Measurements from ENCODE around the gene PPP1R12B.
"Not testable (repeated sequence)": the region's sequence is repeated elsewhere in the genome, so short reads cannot be mapped to it uniquely, and the experiment has no call there.

Gene PPP1R12B

DNA sequence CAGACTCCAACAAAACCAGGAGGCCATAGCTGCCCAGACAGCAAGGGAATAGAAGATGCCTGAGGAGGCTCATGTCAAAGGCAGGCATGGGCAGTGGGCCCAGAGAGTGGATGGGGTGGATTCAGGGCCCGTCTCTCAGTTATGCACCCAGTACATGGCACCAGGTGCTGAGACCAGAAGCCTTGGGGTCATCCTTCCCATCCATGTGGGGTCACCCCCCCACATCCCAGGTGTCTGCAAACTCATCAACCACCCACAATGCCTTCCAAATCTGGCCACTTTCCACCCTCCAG is 266.7 kb downstream of the PPP1R12B start:
- not testable (repeated sequence) for DNase-seq (ENCODE audit: low spot score)

DNA sequence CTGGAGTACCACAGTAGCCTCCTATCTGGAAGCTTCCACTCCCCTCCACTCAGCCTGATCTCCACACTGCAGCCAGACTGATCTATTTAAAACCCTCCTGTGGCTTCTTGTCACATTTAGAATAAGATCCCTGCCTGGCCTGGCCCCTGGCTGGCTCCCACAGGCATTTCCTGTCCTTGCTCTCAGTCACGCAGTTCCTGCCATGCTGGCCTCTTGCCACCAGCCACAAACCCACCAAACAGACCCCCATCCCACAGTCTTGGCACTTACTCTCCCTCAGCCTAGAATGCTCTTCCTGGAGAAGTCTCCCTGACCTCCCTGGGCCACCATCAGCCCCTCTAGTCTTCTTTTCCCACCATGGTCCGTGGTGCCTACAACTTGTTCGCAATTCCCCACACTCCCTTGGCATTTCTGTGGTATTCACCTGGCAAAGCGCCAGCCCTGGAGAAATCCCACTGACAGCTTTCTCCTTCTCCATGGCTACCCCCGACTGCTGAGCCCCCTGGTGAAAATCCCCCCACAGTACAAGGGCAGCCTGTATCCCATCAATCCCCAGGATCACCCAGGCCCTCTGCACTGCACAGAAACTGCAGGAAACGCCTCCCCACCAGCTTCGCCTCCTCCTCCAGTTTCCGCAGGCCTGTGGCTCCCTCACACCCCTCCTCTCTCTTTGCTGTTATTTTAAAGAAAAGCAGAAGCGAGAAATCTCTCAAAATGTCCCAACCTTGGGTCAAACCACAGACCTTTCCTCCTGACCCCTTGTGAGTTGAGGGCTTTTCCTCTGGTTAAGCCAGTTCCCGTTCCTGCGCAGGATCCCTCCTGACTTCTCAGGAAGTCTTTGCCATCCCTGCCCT is 267.2 kb downstream of the PPP1R12B start:
- DNase-seq (ENCODE audit: low spot score) = no peak

- DNase-seq (ENCODE audit: low spot score) = no peak
Measured at GRCh38 chr1:202616355-202616915, 267.9 kb downstream of the PPP1R12B start.

- not testable (repeated sequence) for DNase-seq (ENCODE audit: low spot score)
Measured at GRCh38 chr1:202619012-202619411, 270.5 kb downstream of the PPP1R12B start.

- no peak for DNase-seq (ENCODE audit: low spot score)
Measured at GRCh38 chr1:202619505-202619904, 271.0 kb downstream of the PPP1R12B start.

- not testable (repeated sequence) for DNase-seq (ENCODE audit: low spot score)
Measured at GRCh38 chr1:202620036-202620435, 271.5 kb downstream of the PPP1R12B start.

GRCh38 chr1:202621446-202621845 is 272.9 kb downstream of the PPP1R12B start:
- DNase-seq (ENCODE audit: low spot score) = no peak

DNA sequence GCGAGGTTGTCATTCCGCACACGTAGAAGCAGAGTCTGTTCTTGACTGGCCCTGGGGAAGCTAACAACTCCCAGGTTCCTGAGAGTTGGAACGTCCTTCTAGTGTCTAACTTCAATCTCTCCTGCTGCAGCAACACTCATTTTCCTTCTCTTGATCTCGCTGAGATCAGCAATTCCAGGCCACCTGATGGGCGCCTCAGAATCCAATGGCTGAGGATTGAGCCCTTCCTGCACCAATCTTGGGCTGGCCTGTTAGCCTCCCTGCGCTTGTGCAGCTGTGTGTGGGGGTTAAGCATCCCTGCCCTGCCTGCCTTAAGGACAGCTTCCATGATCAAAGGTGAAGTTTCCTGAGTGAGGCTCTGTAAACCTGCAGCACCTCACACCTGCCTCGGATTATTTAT is 273.9 kb downstream of the PPP1R12B start:
- no peak for DNase-seq (ENCODE audit: low spot score)

GRCh38 chr1:202623075-202623474 is 274.6 kb downstream of the PPP1R12B start:
- no peak for DNase-seq (ENCODE audit: low spot score)

GRCh38 chr1:202623476-202623875 is 275.0 kb downstream of the PPP1R12B start:
- DNase-seq (ENCODE audit: low spot score) = not testable (repeated sequence)

DNA sequence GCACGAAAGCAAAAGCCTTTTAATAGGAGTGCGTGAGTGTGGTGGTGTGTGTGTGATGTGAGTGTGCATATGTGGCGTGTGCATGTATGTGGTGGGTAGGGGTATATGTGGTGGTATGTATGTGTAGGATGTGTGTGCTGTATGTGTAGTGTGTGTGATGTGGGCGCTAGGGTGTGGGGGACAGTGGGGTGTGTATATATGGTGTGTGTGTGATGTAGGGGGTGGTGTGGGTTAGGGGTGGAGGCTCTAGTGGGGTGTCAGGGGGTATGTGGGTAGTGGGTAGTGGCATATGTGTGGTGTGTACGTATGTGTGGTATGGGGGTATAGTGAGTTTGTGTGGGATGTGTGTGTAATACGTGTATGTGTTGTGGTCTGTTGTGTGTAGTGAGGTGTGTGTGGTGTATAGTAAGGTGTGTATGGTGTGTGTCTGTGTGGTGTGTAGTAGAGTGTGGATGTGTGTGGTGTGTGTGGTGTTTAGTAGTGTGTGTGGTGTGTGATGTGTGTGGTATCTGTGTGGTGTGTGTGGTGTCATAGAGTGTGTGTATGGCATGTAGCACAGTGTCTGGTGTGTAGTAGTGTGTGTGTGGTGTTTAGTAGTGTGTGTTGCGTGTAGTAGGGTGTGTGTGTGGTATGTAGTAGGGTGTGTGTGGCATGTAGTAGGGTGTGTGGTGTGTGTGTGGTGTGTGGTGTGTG is 275.7 kb downstream of the PPP1R12B start:
- no peak for DNase-seq (ENCODE audit: low spot score)

GRCh38 chr1:202624781-202625108 is 276.2 kb downstream of the PPP1R12B start:
- DNase-seq (ENCODE audit: low spot score) = no peak

- peak; percentile 39 for DNase-seq (ENCODE audit: low spot score)
Measured at GRCh38 chr1:202625416-202626360, 277.2 kb downstream of the PPP1R12B start.

- not testable (repeated sequence) for DNase-seq (ENCODE audit: low spot score)
Measured at GRCh38 chr1:202627036-202627435, 278.5 kb downstream of the PPP1R12B start.

DNA sequence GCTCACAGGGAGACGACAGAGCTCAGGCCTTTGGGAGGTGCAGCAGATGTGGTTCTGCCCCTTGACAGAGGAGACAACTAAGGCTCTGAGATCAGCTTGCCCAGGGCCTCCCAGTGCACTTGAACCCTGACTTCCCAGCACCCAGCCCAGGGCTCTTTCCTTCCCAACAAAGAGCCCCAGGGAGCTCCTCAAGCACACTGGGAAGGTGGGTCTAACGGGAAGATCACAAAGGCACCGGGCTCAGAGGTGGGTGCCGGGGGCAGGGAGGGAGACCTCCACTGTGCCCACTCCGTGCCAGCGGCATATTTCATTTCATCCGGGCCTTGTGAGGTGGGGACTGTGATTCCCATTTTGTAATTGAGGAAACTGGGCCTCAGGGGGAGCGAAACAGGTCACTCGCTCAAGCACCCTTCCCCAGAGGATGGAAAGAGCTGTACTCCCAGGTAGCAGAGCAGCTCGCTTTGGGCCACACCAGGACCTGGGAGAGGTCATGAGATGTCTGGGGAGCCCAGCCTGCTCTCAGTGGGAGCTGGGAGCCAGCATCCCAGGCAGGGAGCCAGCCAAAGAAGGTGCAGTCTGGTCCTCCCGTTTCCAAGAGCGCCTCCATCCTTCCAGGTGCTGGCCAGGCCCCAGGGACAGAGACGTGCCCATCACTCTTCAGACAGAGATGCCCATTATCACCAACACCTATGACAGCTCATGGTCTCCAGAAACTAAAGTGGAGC is 279.5 kb downstream of the PPP1R12B start:
- DNase-seq (ENCODE audit: low spot score) = no peak

- DNase-seq (ENCODE audit: low spot score) = no peak
Measured at GRCh38 chr1:202628646-202629215, 280.2 kb downstream of the PPP1R12B start.

DNA sequence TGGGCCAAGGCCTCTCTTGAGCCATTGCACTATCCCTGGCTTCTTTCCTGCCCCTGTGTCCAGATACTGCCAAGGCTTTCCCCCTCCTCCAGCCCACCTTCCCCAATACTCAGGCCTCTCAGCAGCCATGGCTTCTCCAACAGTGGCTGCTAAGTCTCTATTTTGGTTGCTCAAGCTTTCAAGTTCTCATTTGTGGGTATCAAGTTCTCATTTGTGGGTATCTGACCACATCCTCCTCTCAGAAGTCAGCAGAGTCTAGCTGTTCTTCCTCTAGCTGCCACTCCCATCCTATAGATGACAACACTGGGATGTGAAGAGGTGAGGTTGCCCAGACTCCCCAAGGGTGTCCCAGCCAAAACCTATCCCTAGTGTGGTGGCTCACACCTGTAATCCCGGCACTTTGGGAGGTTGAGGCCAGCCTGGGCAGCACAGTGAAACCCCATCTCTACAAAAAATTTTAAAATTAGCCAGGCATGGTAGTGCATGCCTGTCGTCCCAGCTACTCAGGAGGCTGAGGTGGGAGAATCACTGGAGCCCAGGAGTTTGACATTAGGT is 280.8 kb downstream of the PPP1R12B start:
- peak; percentile 55 for DNase-seq (ENCODE audit: low spot score)

DNA sequence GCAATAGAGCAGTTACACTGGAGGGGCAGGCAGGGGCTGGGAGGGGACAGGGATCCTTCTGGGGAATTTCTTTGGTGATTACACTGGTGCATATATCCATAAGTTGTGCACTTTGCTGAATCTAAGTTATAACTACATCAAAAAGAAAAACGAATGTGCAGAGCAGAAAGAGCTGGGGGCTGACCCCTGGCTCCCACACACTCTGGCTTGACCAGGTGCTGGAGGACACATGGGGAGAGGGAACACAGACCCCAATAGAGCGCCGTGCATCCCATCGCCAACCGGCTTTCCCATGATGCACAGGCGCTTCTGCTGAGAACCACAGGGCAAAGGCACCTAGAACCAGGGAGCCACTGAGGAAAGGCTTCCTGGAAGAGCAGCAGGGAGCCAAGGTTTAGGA is 281.6 kb downstream of the PPP1R12B start:
- not testable (repeated sequence) for DNase-seq (ENCODE audit: low spot score)

- DNase-seq (ENCODE audit: low spot score) = no peak
Measured at GRCh38 chr1:202630541-202630940, 282.0 kb downstream of the PPP1R12B start.

DNA sequence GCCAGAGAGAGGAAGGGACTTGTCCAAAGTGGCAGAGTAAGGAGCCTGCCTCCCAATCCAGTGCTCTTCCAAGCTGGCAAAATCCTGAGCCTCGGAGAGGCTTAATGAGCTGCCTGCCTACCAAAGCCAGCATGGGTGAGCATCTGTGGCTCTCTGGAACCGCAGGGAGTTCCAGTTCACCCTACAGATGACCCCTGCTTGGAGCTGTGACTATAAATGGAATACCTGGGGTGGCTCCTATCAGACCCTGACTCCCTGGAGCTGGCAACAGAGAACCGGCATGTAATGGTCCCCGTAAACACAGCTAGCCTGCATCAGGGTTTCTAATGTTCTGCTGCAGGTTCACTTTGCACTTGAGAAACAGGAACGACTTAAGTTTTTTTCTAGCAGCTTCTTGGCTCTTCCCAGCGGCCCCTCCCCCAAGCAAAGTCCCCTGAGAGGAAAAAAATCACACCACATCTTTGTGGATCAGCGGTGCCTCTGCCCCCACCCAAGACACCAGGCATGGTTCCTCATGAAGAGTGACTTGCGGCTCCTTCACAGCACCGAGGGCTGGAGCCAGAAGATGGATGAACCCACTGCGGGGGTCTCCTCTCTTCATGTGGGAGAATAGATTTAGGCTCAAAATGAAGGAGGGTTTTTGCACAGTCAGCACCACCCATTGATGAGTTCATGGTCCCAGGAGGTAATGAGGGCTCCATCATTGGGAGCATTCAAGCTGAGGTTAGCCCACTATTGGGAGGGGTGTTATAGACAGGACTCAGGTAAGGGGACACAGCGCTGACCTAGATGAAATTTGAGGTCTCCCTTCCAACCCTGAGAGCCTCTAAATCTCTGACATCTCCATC is 282.8 kb downstream of the PPP1R12B start:
- no peak for DNase-seq (ENCODE audit: low spot score)
